Naive thymus-derived CD4-positive, alpha-beta T cell (primary cell): ENCODE data around the gene AP1M1. TPM values are rescaled to one million over a fixed set of nuclear protein-coding genes. Genes with fewer than 3 reads are reported as not detected.
"Not testable (repeated sequence)": the region's sequence is repeated elsewhere in the genome, so short reads cannot be mapped to it uniquely, and the experiment has no call there.

Source experiments
- ATAC-seq: fragments of 150-1000 bp; cut with Tn5 transposase; 2 replicates; pipeline ENCODE4 v1.10.0; 2021; ENCODE audit warnings: mild to moderate bottlenecking, moderate library complexity
- CTCF ChIA-PET: fragments of 350-600 bp; sonication (Branson Sonifier 250); formaldehyde crosslinking; loops from one replicate; lab custom pipeline; 2021; ENCODE audit warnings: antibody characterized with exemption; lab: Charles Lee
- POLR2A ChIA-PET: fragments of 350-600 bp; sonication (Branson Sonifier 250); formaldehyde crosslinking; loops from one replicate; lab custom pipeline; 2021; ENCODE audit warnings: antibody characterized with exemption, inconsistent platforms; lab: Charles Lee
- DNase-seq, 9 donors: peaks; one replicate each; pipeline versions ENCODE4 v3.0.0 to v3.0.0-alpha.2; 2020 to 2022; ENCODE audit warnings: mixed read lengths in 1 of 9
- H3K27ac ChIP-seq: one replicate; pipeline ENCODE4 v1.7.0; 2013; ENCODE audit warnings: mild to moderate bottlenecking, low read depth, low read length, moderate library complexity
- H3K27me3 ChIP-seq, 2 donors: one replicate each; pipeline ENCODE4 v1.7.0; 2013; ENCODE audit warnings: low read length in 2 of 2, mild to moderate bottlenecking in 2 of 2, moderate library complexity in 2 of 2; ENCODE audit not compliant: control insufficient read depth in 2 of 2, insufficient read depth in 2 of 2
- H3K36me3 ChIP-seq, 3 experiments: 1 replicate in 2 of 3; 2 replicates in 1 of 3; pipeline ENCODE4 v1.7.0; 2013; ENCODE audit warnings: low read length in 3 of 3, mild to moderate bottlenecking in 3 of 3, moderate library complexity in 1 of 3; ENCODE audit not compliant: insufficient read depth in 3 of 3, control insufficient read depth in 2 of 3
- H3K4me1 ChIP-seq, 2 donors: one replicate each; pipeline ENCODE4 v1.7.0; 2013; ENCODE audit warnings: low read length in 2 of 2, mild to moderate bottlenecking in 2 of 2, moderate library complexity in 1 of 2; ENCODE audit not compliant: control insufficient read depth in 2 of 2, insufficient read depth in 2 of 2
- H3K4me3 ChIP-seq: 2 replicates; pipeline ENCODE4 v1.7.0; 2013; ENCODE audit warnings: mild to moderate bottlenecking, low read length
- H3K9me3 ChIP-seq, 3 experiments: 1 replicate in 2 of 3; 2 replicates in 1 of 3; pipeline ENCODE4 v1.7.0; 2013; ENCODE audit warnings: low read length in 3 of 3; ENCODE audit not compliant: control insufficient read depth in 2 of 3
- H3K27ac Mint-ChIP-seq, 9 donors: one replicate each; pipeline ENCODE4 v1.8.0; 2020 to 2022; ENCODE audit warnings: mixed read lengths in 9 of 9, mild to moderate bottlenecking in 8 of 9, moderate library complexity in 5 of 9, inconsistent platforms in 2 of 9
- H3K27me3 Mint-ChIP-seq, 5 donors: one replicate each; pipeline ENCODE4 v1.8.0; 2021 to 2022; ENCODE audit warnings: mixed read lengths in 5 of 5, mild to moderate bottlenecking in 1 of 5
- H3K36me3 Mint-ChIP-seq, 5 donors: one replicate each; pipeline ENCODE4 v1.8.0; 2020 to 2022; ENCODE audit warnings: mixed read lengths in 5 of 5, mild to moderate bottlenecking in 3 of 5, inconsistent platforms in 1 of 5
- H3K4me1 Mint-ChIP-seq, 7 donors: one replicate each; pipeline ENCODE4 v1.8.0; 2020 to 2022; ENCODE audit warnings: mixed read lengths in 7 of 7, mild to moderate bottlenecking in 3 of 7, inconsistent platforms in 1 of 7
- H3K4me3 Mint-ChIP-seq, 10 donors: one replicate each; pipeline ENCODE4 v1.8.0; 2020 to 2022; ENCODE audit warnings: mild to moderate bottlenecking in 10 of 10, mixed read lengths in 10 of 10, moderate library complexity in 6 of 10, inconsistent platforms in 2 of 10
- H3K9me3 Mint-ChIP-seq, 11 donors: one replicate each; pipeline ENCODE4 v1.8.0; 2020 to 2022; ENCODE audit warnings: mixed read lengths in 11 of 11, mild to moderate bottlenecking in 4 of 11, inconsistent platforms in 1 of 11, moderate library complexity in 1 of 11
- intact Hi-C, 2 donors: fragments of 100-400 bp; cut with micrococcal nuclease; formaldehyde crosslinking; loops; one replicate each; pipeline ENCODE4 v1.15.1; 2023
- polyA plus RNA-seq, 2 donors: library from polyadenylated mRNA; unstranded; fragments of 300-500 nt; fragmentation: Illumina TruSeq; gene quantifications; one replicate each; pipeline ENCODE4 v1.2.3, GENCODE V29; 2021
- total RNA-seq, 6 experiments: library from RNA in 5 of 6; stranded (reverse) in 5 of 6; gene quantifications; 1 replicate in 5 of 6; 2 replicates in 1 of 6; pipeline ENCODE4 v1.2.3 and lab custom pipeline; 2021 to 2026

AP1M1 gene
- total and polyA plus RNA-seq, 7 experiments from 2014 or later: 94.9 to 169 (median 134) TPM

- H3K4me3 Mint-ChIP-seq, H3K9me3 Mint-ChIP-seq, H3K36me3 ChIP-seq, ATAC-seq, H3K27ac Mint-ChIP-seq, H3K36me3 Mint-ChIP-seq, H3K27ac ChIP-seq, intact Hi-C loops, H3K9me3 ChIP-seq, H3K4me3 ChIP-seq, H3K27me3 ChIP-seq, POLR2A ChIA-PET, H3K4me1 Mint-ChIP-seq, H3K4me1 ChIP-seq, DNase-seq, H3K27me3 Mint-ChIP-seq: not testable (repeated sequence)
- CTCF ChIA-PET: interaction anchor here (1.0 to 1.4 kb wide), 2 partner anchors 113 to 137 kb away, joined by 3 to 5 read pairs; no protein-coding TSS in a partner anchor
Measured at GRCh38 chr19:16178866-16179265, 18.8 kb upstream of the AP1M1 start.

DNA sequence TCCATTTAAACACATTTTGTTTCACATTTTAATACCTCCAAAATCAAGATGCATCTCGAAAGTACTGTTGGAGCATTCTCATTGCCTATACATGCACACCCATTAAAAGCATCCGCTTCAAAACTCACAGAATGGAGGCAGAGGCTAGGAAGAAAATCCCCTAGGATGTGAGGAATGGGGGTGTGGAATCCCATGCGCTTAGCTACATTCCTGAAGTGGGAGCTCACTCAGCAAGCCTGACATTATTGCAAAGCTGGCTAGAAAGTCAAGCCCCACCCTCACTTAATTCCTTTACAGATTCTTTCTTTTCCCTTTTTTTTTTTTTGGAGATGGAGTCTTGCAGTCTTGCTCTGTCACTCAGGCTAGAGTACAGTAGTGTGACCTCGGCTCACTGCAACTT is 17.1 kb upstream of the AP1M1 start:
- POLR2A ChIA-PET: no interaction called here
- intact Hi-C loops: no loop called here

DNA sequence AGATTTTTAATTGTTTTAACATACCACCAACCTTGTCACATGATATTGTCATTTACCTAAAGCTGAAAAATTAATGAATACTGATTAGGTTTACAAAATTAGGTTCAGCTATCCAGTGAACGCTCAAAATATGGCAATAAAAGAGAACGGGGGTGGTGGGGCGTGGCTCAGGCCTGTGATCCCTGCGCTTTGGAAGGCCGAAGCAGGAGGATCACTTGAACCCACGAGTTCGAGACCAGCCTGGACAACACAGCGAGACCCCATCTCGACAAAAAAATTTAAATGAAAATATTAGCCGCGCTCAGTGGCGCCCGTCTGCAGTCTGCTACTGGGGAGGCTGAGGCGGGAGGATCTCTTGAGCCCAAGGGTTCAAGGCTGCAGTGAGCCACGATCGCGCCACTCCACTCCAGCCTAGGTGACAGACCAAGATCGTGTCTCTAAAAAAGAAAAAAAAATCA is 13.0 kb upstream of the AP1M1 start:
- peak overlapping the region; percentile 33 for H3K27ac ChIP-seq
- DNase-seq (no peak), ATAC-seq (no peak)
- peak overlapping the region; percentile 97 for H3K4me3 ChIP-seq
- intact Hi-C loops: loop anchor here (1.0 kb wide), 11 partner anchors 13 to 358 kb away; partner anchors contain the start of genes AP1M1 (in 2 of the 2), RAB8A (in 2 of the 2), CHERP (in 1 of the 2) and HSH2D (in 1 of the 2)
- no peaks in the 10 kb centered on the region for H3K9me3 ChIP-seq
- peak overlapping the region; percentile 90 to 100 (median 99) for H3K4me3 Mint-ChIP-seq
- ChIA-PET CTCF (interaction anchor here (0.5 to 2.8 kb wide), 14 partner anchors 10 to 233 kb away, joined by 3 to 12 read pairs (median 4); partner anchors contain the start of gene AP1M1), POLR2A (interaction anchor here (0.5 to 2.4 kb wide), 23 partner anchors 10 to 348 kb away, joined by 3 to 26 read pairs (median 6); partner anchors contain the start of genes AP1M1, KLF2 and RAB8A)
- H3K4me1 ChIP-seq: peaks cover 13 to 16% of the 10 kb centered on the region in 2 donors
- H3K27ac Mint-ChIP-seq: peak overlapping the region; percentile 94 to 100 (median 96)
- peaks cover 9 to 42% (median 33%) of the 10 kb centered on the region in 7 donors for H3K4me1 Mint-ChIP-seq
- H3K36me3 Mint-ChIP-seq: peaks cover 4 to 18% (median 8%) of the 10 kb centered on the region in 5 donors
- H3K27me3 Mint-ChIP-seq: peaks cover 0 to 5% (median 0%) of the 10 kb centered on the region in 5 donors
- H3K36me3 ChIP-seq: peaks cover 0 to 29% (median 10%) of the 10 kb centered on the region in 3 experiments
- peaks cover 0 to 5% (median 0%) of the 10 kb centered on the region in 11 donors for H3K9me3 Mint-ChIP-seq
- H3K27me3 ChIP-seq: peaks cover 0 to 4% of the 10 kb centered on the region in 2 donors

More for the DNA sequence above, 17.1 kb upstream of the AP1M1 start:
- Mint-ChIP-seq H3K27ac (no peak overlapping the region), H3K27me3 (peaks cover 0 to 6% (median 0%) of the 10 kb centered on the region in 5 donors), H3K4me3 (no peak overlapping the region), H3K4me1 (peaks cover 0 to 16% (median 14%) of the 10 kb centered on the region in 7 donors), H3K9me3 (peaks cover 0 to 5% (median 0%) of the 10 kb centered on the region in 11 donors), H3K36me3 (peaks cover 0 to 5% (median 3%) of the 10 kb centered on the region in 5 donors)
- peaks cover 0 to 4% of the 10 kb centered on the region in 2 donors for H3K27me3 ChIP-seq
- H3K9me3 ChIP-seq: no peaks in the 10 kb centered on the region
- no peak overlapping the region for H3K4me3 ChIP-seq
- H3K36me3 ChIP-seq: peaks cover 0 to 4% (median 0%) of the 10 kb centered on the region in 3 experiments
- no peak overlapping the region for H3K27ac ChIP-seq
- ATAC-seq (no peak), DNase-seq (no peak)
- CTCF ChIA-PET: interaction anchor here (0.7 kb wide), 1 partner anchor 8 kb away, joined by 5 read pairs; no protein-coding TSS in a partner anchor
- H3K4me1 ChIP-seq: peaks cover 0 to 5% of the 10 kb centered on the region in 2 donors

- peaks cover 4 to 24% (median 10%) of the 10 kb centered on the region in 5 donors for H3K36me3 Mint-ChIP-seq
- peak within 1 kb of the TSS; percentile 90 to 100 (median 99) for H3K4me3 Mint-ChIP-seq
- H3K27ac Mint-ChIP-seq: peak within 1 kb of the TSS; percentile 94 to 100 (median 96)
- H3K9me3 ChIP-seq: no peaks in the 10 kb centered on the region
- H3K27me3 ChIP-seq: peaks cover 0 to 4% of the 10 kb centered on the region in 2 donors
- POLR2A ChIA-PET: interaction anchor here (0.5 to 2.4 kb wide), 29 partner anchors 9 to 349 kb away, joined by 3 to 26 read pairs (median 5); partner anchors contain the start of genes AP1M1, KLF2 and RAB8A
- peak within 1 kb of the TSS; percentile 87 for H3K27ac ChIP-seq
- intact Hi-C loops: loop anchor here (1.0 kb wide), 11 partner anchors 12 to 357 kb away; partner anchors contain the start of genes AP1M1 (in 2 of the 2), RAB8A (in 2 of the 2), CHERP (in 1 of the 2) and HSH2D (in 1 of the 2)
- ATAC-seq: peak; percentile 96
- CTCF ChIA-PET: interaction anchor here (0.6 to 2.8 kb wide), 15 partner anchors 9 to 232 kb away, joined by 3 to 12 read pairs (median 4); partner anchors contain the start of gene AP1M1
- H3K36me3 ChIP-seq: peaks cover 3 to 34% (median 15%) of the 10 kb centered on the region in 3 experiments
- DNase-seq: peak; percentile 91 to 99 (median 99)
- peak within 1 kb of the TSS; percentile 97 for H3K4me3 ChIP-seq
- H3K9me3 Mint-ChIP-seq: peaks cover 0 to 5% (median 0%) of the 10 kb centered on the region in 11 donors
- peaks cover 0 to 2% (median 0%) of the 10 kb centered on the region in 5 donors for H3K27me3 Mint-ChIP-seq
- H3K4me1 ChIP-seq: peaks cover 13 to 16% of the 10 kb centered on the region in 2 donors
- peaks cover 9 to 46% (median 36%) of the 10 kb centered on the region in 7 donors for H3K4me1 Mint-ChIP-seq
Measured at GRCh38 chr19:16185123-16185767, 12.5 kb upstream of the AP1M1 start, which contains the start of gene FAM32A. Gene FAM32A, plus strand, starts transcription at chr19:16185410. Its CDS starts 33 bp downstream, at chr19:16185443.

GRCh38 chr19:16185768-16186123 is 12.0 kb upstream of the AP1M1 start:
- Histone ChIP-seq H3K4me3 (peak overlapping the region; percentile 97), H3K4me1 (peaks cover 13 to 16% of the 10 kb centered on the region in 2 donors), H3K36me3 (peaks cover 8 to 39% (median 20%) of the 10 kb centered on the region in 3 experiments), H3K27ac (peak overlapping the region; percentile 87), H3K9me3 (no peaks in the 10 kb centered on the region), H3K27me3 (peaks cover 0 to 4% of the 10 kb centered on the region in 2 donors)
- Mint-ChIP-seq H3K27ac (peak overlapping the region; percentile 94 to 100 (median 96)), H3K27me3 (peaks cover 0 to 2% (median 0%) of the 10 kb centered on the region in 5 donors), H3K9me3 (peaks cover 0 to 5% (median 0%) of the 10 kb centered on the region in 11 donors), H3K4me1 (peaks cover 9 to 46% (median 36%) of the 10 kb centered on the region in 7 donors), H3K4me3 (peak overlapping the region; percentile 90 to 100 (median 99)), H3K36me3 (peaks cover 4 to 24% (median 10%) of the 10 kb centered on the region in 5 donors)
- ATAC-seq: peak; percentile 47
- ChIA-PET POLR2A (interaction anchor here (0.5 to 2.4 kb wide), 26 partner anchors 9 to 349 kb away, joined by 3 to 26 read pairs (median 6); partner anchors contain the start of genes AP1M1 and KLF2), CTCF (interaction anchor here (0.7 to 2.8 kb wide), 13 partner anchors 9 to 232 kb away, joined by 3 to 12 read pairs (median 5); partner anchors contain the start of gene AP1M1)
- intact Hi-C loops: loop anchor here (1.0 kb wide), 11 partner anchors 12 to 357 kb away; partner anchors contain the start of genes AP1M1 (in 2 of the 2), RAB8A (in 2 of the 2), CHERP (in 1 of the 2) and HSH2D (in 1 of the 2)
- peak; percentile 12 to 53 (median 35) for DNase-seq
